Stimulated activated effector memory CD8-positive, alpha-beta T cell treated with anti-CD3 and anti-CD28 coated beads, Interleukin-12 subunit alpha, Interleukin-12 subunit beta, amount 100 ng/mL, for 72 hours (primary cell): ENCODE results near the gene TNFRSF25.

Source experiments
- ATAC-seq: fragments of 150-1000 bp; cut with Tn5 transposase; 2 replicates; pipeline ENCODE4 v1.10.0; 2021
- DNase-seq, 2 donors: peaks; one replicate each; pipeline ENCODE4 v3.0.0; 2021 to 2022; ENCODE audit warnings: low spot score in 2 of 2
- H3K27ac Mint-ChIP-seq: one replicate; pipeline ENCODE4 v1.8.0; 2022; ENCODE audit warnings: mild to moderate bottlenecking, mixed read lengths
- H3K36me3 Mint-ChIP-seq: one replicate; pipeline ENCODE4 v1.8.0; 2022; ENCODE audit warnings: mild to moderate bottlenecking, mixed read lengths
- H3K4me1 Mint-ChIP-seq: one replicate; pipeline ENCODE4 v1.8.0; 2022; ENCODE audit warnings: mixed read lengths
- H3K4me3 Mint-ChIP-seq: one replicate; pipeline ENCODE4 v1.8.0; 2022; ENCODE audit warnings: mild to moderate bottlenecking, mixed read lengths
- H3K9me3 Mint-ChIP-seq: one replicate; pipeline ENCODE4 v1.8.0; 2022; ENCODE audit warnings: mixed read lengths

Gene TNFRSF25

GRCh38 chr1:6485168-6486101 is 19.5 kb upstream of the TNFRSF25 start:
- H3K4me3 Mint-ChIP-seq, result peak overlapping the region; percentile 55
- DNase-seq, result no peak
- no peak for ATAC-seq
- no peak overlapping the region for H3K27ac Mint-ChIP-seq
- H3K9me3 Mint-ChIP-seq, result no peaks in the 10 kb centered on the region
- H3K4me1 Mint-ChIP-seq, result peaks cover 15% of the 10 kb centered on the region
- H3K36me3 Mint-ChIP-seq, result no peaks in the 10 kb centered on the region

- H3K27ac Mint-ChIP-seq, result no peak overlapping the region
- H3K4me1 Mint-ChIP-seq, result peaks cover 11% of the 10 kb centered on the region
- no peaks in the 10 kb centered on the region for H3K36me3 Mint-ChIP-seq
- no peak for DNase-seq
- no peak for ATAC-seq
- H3K4me3 Mint-ChIP-seq, result no peak overlapping the region
- no peaks in the 10 kb centered on the region for H3K9me3 Mint-ChIP-seq
Observed at GRCh38 chr1:6484826-6485167, 18.8 kb upstream of the TNFRSF25 start.

GRCh38 chr1:6483761-6484117 is 17.8 kb upstream of the TNFRSF25 start:
- no peaks in the 10 kb centered on the region for H3K36me3 Mint-ChIP-seq
- no peak overlapping the region for H3K27ac Mint-ChIP-seq
- peaks cover 11% of the 10 kb centered on the region for H3K4me1 Mint-ChIP-seq
- no peak for ATAC-seq
- no peak overlapping the region for H3K4me3 Mint-ChIP-seq
- no peaks in the 10 kb centered on the region for H3K9me3 Mint-ChIP-seq
- DNase-seq, result no peak

- Mint-ChIP-seq H3K4me1 (peaks cover 11% of the 10 kb centered on the region), H3K4me3 (no peak overlapping the region), H3K9me3 (no peaks in the 10 kb centered on the region), H3K36me3 (no peaks in the 10 kb centered on the region), H3K27ac (no peak overlapping the region)
- no peak for ATAC-seq
- DNase-seq, result no peak
Observed at GRCh38 chr1:6483017-6483760, 17.2 kb upstream of the TNFRSF25 start.

- Mint-ChIP-seq H3K9me3 (no peaks in the 10 kb centered on the region), H3K4me3 (no peak overlapping the region), H3K27ac (no peak overlapping the region), H3K4me1 (peaks cover 11% of the 10 kb centered on the region), H3K36me3 (no peaks in the 10 kb centered on the region)
- DNase-seq (no peak), ATAC-seq (no peak)
Observed at GRCh38 chr1:6481820-6482219, 15.8 kb upstream of the TNFRSF25 start.

- Mint-ChIP-seq H3K4me1 (peaks cover 10% of the 10 kb centered on the region), H3K4me3 (no peak overlapping the region), H3K36me3 (no peaks in the 10 kb centered on the region), H3K9me3 (no peaks in the 10 kb centered on the region), H3K27ac (no peak overlapping the region)
- no peak for DNase-seq
- no peak for ATAC-seq
Observed at GRCh38 chr1:6477039-6477820, 11.3 kb upstream of the TNFRSF25 start.

- no peak overlapping the region for H3K4me3 Mint-ChIP-seq
- DNase-seq, result no peak
- H3K4me1 Mint-ChIP-seq, result peaks cover 10% of the 10 kb centered on the region
- H3K36me3 Mint-ChIP-seq, result no peaks in the 10 kb centered on the region
- no peak overlapping the region for H3K27ac Mint-ChIP-seq
- ATAC-seq, result no peak
- H3K9me3 Mint-ChIP-seq, result no peaks in the 10 kb centered on the region
Observed at GRCh38 chr1:6476483-6476882, 10.5 kb upstream of the TNFRSF25 start.

GRCh38 chr1:6475381-6476133 is 9.6 kb upstream of the TNFRSF25 start:
- Mint-ChIP-seq H3K9me3 (no peaks in the 10 kb centered on the region), H3K36me3 (no peaks in the 10 kb centered on the region), H3K4me1 (peaks cover 10% of the 10 kb centered on the region), H3K27ac (peak overlapping the region; percentile 67), H3K4me3 (no peak overlapping the region)
- ATAC-seq, result peak; percentile 79
- DNase-seq, result peak; percentile 77 to 87

GRCh38 chr1:6474815-6475282 is 8.9 kb upstream of the TNFRSF25 start:
- Mint-ChIP-seq H3K27ac (no peak overlapping the region), H3K36me3 (no peaks in the 10 kb centered on the region), H3K4me1 (peaks cover 10% of the 10 kb centered on the region), H3K9me3 (no peaks in the 10 kb centered on the region), H3K4me3 (no peak overlapping the region)
- no peak for DNase-seq
- ATAC-seq, result no peak

- no peak for ATAC-seq
- no peak overlapping the region for H3K27ac Mint-ChIP-seq
- no peaks in the 10 kb centered on the region for H3K9me3 Mint-ChIP-seq
- no peaks in the 10 kb centered on the region for H3K36me3 Mint-ChIP-seq
- DNase-seq, result no peak
- H3K4me1 Mint-ChIP-seq, result peaks cover 10% of the 10 kb centered on the region
- no peak overlapping the region for H3K4me3 Mint-ChIP-seq
Observed at GRCh38 chr1:6473974-6474814, 8.2 kb upstream of the TNFRSF25 start.

GRCh38 chr1:6473156-6473555 is 7.2 kb upstream of the TNFRSF25 start:
- Mint-ChIP-seq H3K4me1 (peaks cover 10% of the 10 kb centered on the region), H3K36me3 (no peaks in the 10 kb centered on the region), H3K27ac (no peak overlapping the region), H3K9me3 (no peaks in the 10 kb centered on the region), H3K4me3 (no peak overlapping the region)
- ATAC-seq, result no peak
- DNase-seq, result no peak

GRCh38 chr1:6472391-6472790 is 6.4 kb upstream of the TNFRSF25 start:
- H3K36me3 Mint-ChIP-seq, result no peaks in the 10 kb centered on the region
- H3K4me1 Mint-ChIP-seq, result peaks cover 13% of the 10 kb centered on the region
- no peak for ATAC-seq
- H3K27ac Mint-ChIP-seq, result no peak overlapping the region
- no peaks in the 10 kb centered on the region for H3K9me3 Mint-ChIP-seq
- H3K4me3 Mint-ChIP-seq, result no peak overlapping the region
- DNase-seq, result no peak

GRCh38 chr1:6471970-6472368 is 6.0 kb upstream of the TNFRSF25 start:
- Mint-ChIP-seq H3K9me3 (no peaks in the 10 kb centered on the region), H3K27ac (no peak overlapping the region), H3K4me1 (peaks cover 17% of the 10 kb centered on the region), H3K4me3 (no peak overlapping the region), H3K36me3 (no peaks in the 10 kb centered on the region)
- DNase-seq (no peak), ATAC-seq (no peak)
